Measurements from ENCODE around the gene TSPAN14. TPM values are rescaled to one million over a fixed set of nuclear protein-coding genes. Genes with fewer than 3 reads are reported as not detected.

Gene TSPAN14
- total RNA-seq, 1 donor from 2014 or later = 18.9 TPM

DNA sequence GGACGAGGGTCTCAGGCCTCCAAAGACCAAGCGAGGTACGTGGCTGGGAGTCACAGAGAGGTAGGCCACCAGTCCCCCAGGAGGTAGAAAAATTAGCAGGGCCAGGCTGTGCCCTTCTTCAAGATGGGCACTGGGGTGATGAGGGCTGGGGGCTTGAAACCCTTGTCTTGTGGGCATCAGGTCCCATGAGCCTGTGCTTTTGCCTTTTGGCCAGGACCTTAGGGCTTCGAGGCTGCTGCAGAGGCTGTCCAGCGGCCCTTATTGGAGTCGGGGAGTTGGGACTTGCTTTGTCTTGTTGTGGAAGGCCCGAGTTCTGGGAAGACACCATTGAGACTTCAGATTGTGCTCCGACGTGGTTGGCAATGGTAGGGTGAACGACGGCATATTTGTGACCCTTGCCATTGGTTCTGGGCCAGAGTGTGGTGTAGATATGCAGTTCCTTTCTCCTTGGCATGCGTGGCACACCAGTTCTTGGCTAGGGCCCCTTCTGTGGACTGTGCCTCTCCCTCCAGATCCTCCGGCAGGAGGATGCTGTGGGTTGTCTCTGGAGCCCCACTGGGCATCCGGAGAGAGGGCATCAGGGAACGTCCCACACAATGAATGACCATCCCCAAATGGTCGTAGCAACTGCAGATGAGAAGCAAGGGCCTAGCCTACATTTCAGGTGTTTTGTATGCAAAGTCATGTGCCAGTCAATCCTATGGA, 84.5 kb downstream of the TSPAN14 start:
- Mint-ChIP-seq H3K36me3 (ENCODE audit: low read depth) (peaks cover 1% of the 10 kb centered on the region), H3K27me3 (no peaks in the 10 kb centered on the region)
- no peak for ATAC-seq (ENCODE audit: low read depth)

DNA sequence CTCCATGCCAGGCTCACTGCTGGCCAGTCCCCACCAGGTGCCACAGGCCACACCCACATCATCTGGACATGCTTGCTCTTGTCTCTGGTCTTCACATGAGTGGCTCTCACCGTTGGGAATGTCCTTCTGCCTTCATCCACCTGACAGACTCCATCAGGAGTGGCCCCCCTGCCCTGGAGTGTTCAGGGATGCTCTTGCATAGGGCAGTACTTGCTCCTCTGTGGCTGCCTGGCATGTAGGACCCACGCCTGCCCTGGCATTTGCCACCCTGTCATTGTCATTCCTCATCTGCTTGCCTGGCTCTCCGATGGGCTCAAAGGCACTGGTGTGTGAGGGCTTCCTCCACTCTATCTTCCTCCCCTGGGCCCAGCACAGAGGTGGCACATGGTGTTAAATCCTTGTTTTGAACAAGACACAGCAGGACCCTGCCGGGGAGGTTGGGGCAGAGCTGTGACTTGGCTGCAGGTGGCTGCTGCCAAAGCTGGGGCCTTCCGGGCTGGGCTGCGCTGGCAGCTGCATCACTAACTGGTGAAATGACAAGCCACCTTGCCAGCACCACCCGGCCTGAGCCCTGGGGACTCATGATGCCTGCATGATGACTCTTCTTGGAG, 85.4 kb downstream of the TSPAN14 start:
- ChIA-PET POLR2A (interaction anchor here (0.7 kb wide), 1 partner anchor 50 kb away, joined by 3 read pairs; no protein-coding TSS in a partner anchor), CTCF (interaction anchor here (0.9 to 1.7 kb wide), 2 partner anchors 34 to 156 kb away, joined by 3 read pairs; no protein-coding TSS in a partner anchor)
- H3K9me3 Mint-ChIP-seq = no peaks in the 10 kb centered on the region
- H3K27ac Mint-ChIP-seq = peak overlapping the region; percentile 87
- intact Hi-C loops (cut with micrococcal nuclease) = loop anchor here (2.0 to 10.0 kb wide), 3 partner anchors 59 to 605 kb away; no protein-coding TSS in a partner anchor
- peak; percentile 44 for DNase-seq
- TF ChIP-seq, protein P1, sequence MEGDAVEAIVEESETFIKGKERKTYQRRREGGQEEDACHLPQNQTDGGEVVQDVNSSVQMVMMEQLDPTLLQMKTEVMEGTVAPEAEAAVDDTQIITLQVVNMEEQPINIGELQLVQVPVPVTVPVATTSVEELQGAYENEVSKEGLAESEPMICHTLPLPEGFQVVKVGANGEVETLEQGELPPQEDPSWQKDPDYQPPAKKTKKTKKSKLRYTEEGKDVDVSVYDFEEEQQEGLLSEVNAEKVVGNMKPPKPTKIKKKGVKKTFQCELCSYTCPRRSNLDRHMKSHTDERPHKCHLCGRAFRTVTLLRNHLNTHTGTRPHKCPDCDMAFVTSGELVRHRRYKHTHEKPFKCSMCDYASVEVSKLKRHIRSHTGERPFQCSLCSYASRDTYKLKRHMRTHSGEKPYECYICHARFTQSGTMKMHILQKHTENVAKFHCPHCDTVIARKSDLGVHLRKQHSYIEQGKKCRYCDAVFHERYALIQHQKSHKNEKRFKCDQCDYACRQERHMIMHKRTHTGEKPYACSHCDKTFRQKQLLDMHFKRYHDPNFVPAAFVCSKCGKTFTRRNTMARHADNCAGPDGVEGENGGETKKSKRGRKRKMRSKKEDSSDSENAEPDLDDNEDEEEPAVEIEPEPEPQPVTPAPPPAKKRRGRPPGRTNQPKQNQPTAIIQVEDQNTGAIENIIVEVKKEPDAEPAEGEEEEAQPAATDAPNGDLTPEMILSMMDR (IDR thresholded peaks at IDR 0.05) = no peak
- H3K4me3 Mint-ChIP-seq = peak overlapping the region; percentile 46
- no peaks in the 10 kb centered on the region for H3K27me3 Mint-ChIP-seq
- H3K4me1 Mint-ChIP-seq = peaks cover 53% of the 10 kb centered on the region
- peaks cover 1% of the 10 kb centered on the region for H3K36me3 Mint-ChIP-seq (ENCODE audit: low read depth)
- peak; percentile 58 for ATAC-seq (ENCODE audit: low read depth)

More for the DNA sequence above, 84.5 kb downstream of the TSPAN14 start:
- Mint-ChIP-seq H3K4me3 (no peak overlapping the region), H3K27ac (no peak overlapping the region), H3K4me1 (peaks cover 53% of the 10 kb centered on the region), H3K9me3 (no peaks in the 10 kb centered on the region)
- CTCF ChIA-PET = no interaction called here
- TF ChIP-seq, protein P1 (IDR thresholded peaks at IDR 0.05) = no peak
- DNase-seq = no peak
- POLR2A ChIA-PET = interaction anchor here (0.6 kb wide), 1 partner anchor 1092 kb away, joined by 5 read pairs; no protein-coding TSS in a partner anchor
- intact Hi-C loops (cut with micrococcal nuclease) = loop anchor here (10.0 kb wide), 1 partner anchor 604 kb away; no protein-coding TSS in a partner anchor

DNA sequence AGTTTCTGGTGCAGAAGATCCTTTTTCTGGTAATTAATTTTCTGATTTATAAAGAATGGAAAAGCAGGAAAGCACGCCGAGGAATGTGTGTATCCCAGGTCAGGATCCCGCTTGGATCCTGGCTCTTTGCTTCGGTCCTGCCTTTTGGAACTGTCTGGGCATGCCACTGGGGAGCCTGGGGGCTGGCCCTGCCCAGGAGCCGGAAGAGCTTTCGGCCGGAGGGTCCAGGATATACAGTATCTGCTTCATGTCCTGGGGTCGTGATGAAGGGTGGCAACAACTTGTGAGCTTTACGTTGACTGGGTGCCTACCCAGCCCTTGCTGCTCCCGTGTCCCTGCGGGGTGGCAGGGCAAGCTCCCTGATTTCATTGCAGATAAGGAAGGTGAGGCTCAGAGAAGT, 86.0 kb downstream of the TSPAN14 start:
- Mint-ChIP-seq H3K4me3 (peak overlapping the region; percentile 46), H3K27me3 (no peaks in the 10 kb centered on the region), H3K9me3 (no peaks in the 10 kb centered on the region), H3K36me3 (ENCODE audit: low read depth) (peaks cover 1% of the 10 kb centered on the region), H3K27ac (peak overlapping the region; percentile 87), H3K4me1 (peaks cover 53% of the 10 kb centered on the region)
- ChIA-PET POLR2A (interaction anchor here (0.7 to 1.3 kb wide), 2 partner anchors 40 to 50 kb away, joined by 3 read pairs; no protein-coding TSS in a partner anchor), CTCF (interaction anchor here (0.9 to 1.7 kb wide), 2 partner anchors 35 to 157 kb away, joined by 3 read pairs; no protein-coding TSS in a partner anchor)
- TF ChIP-seq, protein P1 (IDR thresholded peaks at IDR 0.05) = no peak
- ATAC-seq (ENCODE audit: low read depth) = no peak
- intact Hi-C loops (cut with micrococcal nuclease) = loop anchor here (2.0 kb wide), 2 partner anchors 59 to 159 kb away; no protein-coding TSS in a partner anchor
- no peak for DNase-seq

DNA sequence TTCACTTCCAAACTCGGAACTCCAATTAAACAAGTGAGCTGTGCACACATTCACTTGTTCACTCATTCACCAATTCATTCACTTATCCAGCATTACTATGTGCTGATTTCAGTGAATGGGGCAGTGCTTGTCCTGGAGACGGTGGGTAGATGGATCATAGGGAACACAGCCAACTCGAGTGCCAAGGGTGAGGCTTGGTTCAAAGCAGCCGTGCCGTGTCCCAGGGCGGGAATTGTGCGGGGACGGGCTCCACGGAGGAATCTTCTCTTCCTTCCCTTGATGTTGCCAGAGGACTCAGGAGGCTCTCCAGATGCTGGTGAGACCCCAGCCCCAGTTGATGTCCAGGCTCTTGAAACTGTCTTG, 86.5 kb downstream of the TSPAN14 start:
- Mint-ChIP-seq H3K27me3 (no peaks in the 10 kb centered on the region), H3K27ac (peak overlapping the region; percentile 87)

More for the DNA sequence above, 86.5 kb downstream of the TSPAN14 start:
- ChIA-PET CTCF (interaction anchor here (0.9 to 1.7 kb wide), 3 partner anchors 35 to 158 kb away, joined by 3 to 4 read pairs (median 3); no protein-coding TSS in a partner anchor), POLR2A (interaction anchor here (1.3 kb wide), 1 partner anchor 41 kb away, joined by 3 read pairs; no protein-coding TSS in a partner anchor)
- Mint-ChIP-seq H3K36me3 (ENCODE audit: low read depth) (peaks cover 1% of the 10 kb centered on the region), H3K4me3 (peak overlapping the region; percentile 76), H3K9me3 (no peaks in the 10 kb centered on the region), H3K4me1 (peaks cover 50% of the 10 kb centered on the region)
- DNase-seq (no peak), ATAC-seq (ENCODE audit: low read depth) (no peak)
- TF ChIP-seq, protein P1 (IDR thresholded peaks at IDR 0.05) = no peak
- intact Hi-C loops (cut with micrococcal nuclease) = loop anchor here (2.0 kb wide), 2 partner anchors 58 to 158 kb away; no protein-coding TSS in a partner anchor
